K562 (cell line): ENCODE data around the gene ISG20L2. TPM values are rescaled to one million over a fixed set of nuclear protein-coding genes. Genes with fewer than 3 reads are reported as not detected.

ENCODE experiments used
- ZBTB40 ChIP-seq, 2 experiments: fragments of 450-650 bp in 1 of 2; sonication (generic) in 1 of 2; formaldehyde crosslinking in 1 of 2; IDR thresholded peaks; 2 replicates each; pipeline versions ENCODE4 v1.7.1 to v1.9.0; 2016 to 2022; ENCODE audit warnings: inconsistent platforms in 1 of 2, mild to moderate bottlenecking in 1 of 2, missing genetic modification reagents in 1 of 2
- polyA plus RNA-seq, 8 experiments: library from polyadenylated mRNA; depleted of rRNA in 4 of 8; stranded (reverse) in 5 of 8; unstranded in 3 of 8; fragments of >200 nt; fragmentation: Nextera tagmentation in 2 of 8; fragmentation: Illumina TruSeq in 1 of 8; extraction: Ambion mirVana in 2 of 8; extraction: Trizol in 1 of 8; gene quantifications; 2 replicates each; pipeline versions ENCODE4 v1.2.1 to v1.2.3, GENCODE V29; 2011 to 2014; ENCODE audit warnings: inconsistent platforms in 1 of 8, missing spikeins in 1 of 8
- total RNA-seq, 7 experiments: library from RNA; depleted of rRNA in 6 of 7; stranded (reverse); fragments of >200 nt in 6 of 7; fragmentation: Illumina TruSeq in 2 of 7; extraction: Trizol in 2 of 7; gene quantifications; 2 replicates each; pipeline versions ENCODE4 v1.2.1 to v1.2.3, GENCODE V29; 2011 to 2021; ENCODE audit warnings: low replicate concordance in 1 of 7

Gene ISG20L2
- total and polyA plus RNA-seq, 9 of the 15 experiments (the other 6 are each of a cell fraction or from before 2014, with no cell fraction given), result 21.3 to 130 (median 50.3) TPM

DNA sequence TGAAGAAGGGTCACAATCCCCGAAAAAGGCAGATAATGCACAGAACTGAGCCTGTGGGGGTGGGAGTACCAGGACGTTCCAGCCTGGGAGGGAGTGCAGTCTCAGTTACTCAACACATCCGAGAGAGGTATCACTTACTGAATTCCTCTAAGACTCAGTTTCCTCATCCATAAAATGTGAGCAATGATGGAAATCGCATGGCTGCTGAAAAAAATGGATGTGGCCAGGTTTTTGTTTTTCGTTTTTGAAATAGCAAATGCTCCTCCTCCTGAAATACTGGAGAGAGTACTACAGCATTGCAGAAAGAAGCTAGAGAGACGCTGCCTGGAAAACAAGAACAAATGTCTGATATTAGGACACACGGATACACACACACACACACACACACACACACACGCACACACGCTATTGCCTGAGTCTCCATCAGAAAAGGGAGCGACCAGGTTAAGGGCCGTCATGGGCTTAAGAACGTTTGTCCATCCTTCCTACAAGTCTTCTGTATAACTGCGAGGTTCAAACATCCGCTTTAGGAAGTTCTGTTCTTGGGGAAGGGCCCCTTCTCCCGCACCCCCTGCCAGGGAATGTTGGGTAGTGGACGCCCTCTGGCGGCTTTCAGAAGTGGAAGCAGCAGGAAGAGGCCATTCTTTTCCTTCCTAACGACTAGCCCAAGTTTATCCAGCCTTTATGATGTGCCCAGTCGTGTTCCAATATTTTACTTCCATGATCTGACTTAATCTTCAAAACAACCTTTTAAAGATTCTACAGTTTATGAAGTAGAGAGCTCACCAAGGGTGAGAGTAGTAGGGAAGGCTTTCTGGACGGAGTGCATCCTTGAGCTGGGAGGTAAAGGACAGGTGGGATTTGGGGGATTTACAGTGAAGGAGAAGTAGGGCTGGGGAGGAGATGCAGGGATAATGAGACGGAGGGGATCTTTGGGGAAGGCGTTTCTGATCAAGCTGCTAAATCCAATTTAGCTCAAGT is 50.7 kb downstream of the ISG20L2 start (continued):
- TF ChIP-seq ZBTB40 (IDR thresholded peaks at IDR 0.05), result 0 out of 2 replicates have a peak, but pooled peaks have one; percentile 10
- no peak for TF ChIP-seq ZBTB40 (CRISPR knock-in tag; IDR thresholded peaks at IDR 0.05)
